Stimulated activated memory B cell treated with anti-CD40 and anti-IgM and Interleukin-4, amounts not matched to agents 10 μg/mL and 1 μg/mL and 100 μg/mL, for 72 hours (primary cell): ENCODE measurements around the gene GJB4.

Experiments
- ATAC-seq: fragments of 150-1000 bp; cut with Tn5 transposase; 2 replicates; pipeline ENCODE4 v1.10.0; 2021
- H3K27ac Mint-ChIP-seq: one replicate; pipeline ENCODE4 v1.8.0; 2022; ENCODE audit warnings: mild to moderate bottlenecking, mixed read lengths
- H3K27me3 Mint-ChIP-seq: one replicate; pipeline ENCODE4 v1.8.0; 2022; ENCODE audit warnings: mixed read lengths
- H3K36me3 Mint-ChIP-seq: one replicate; pipeline ENCODE4 v1.8.0; 2022; ENCODE audit warnings: mixed read lengths
- H3K4me1 Mint-ChIP-seq: one replicate; pipeline ENCODE4 v1.8.0; 2022; ENCODE audit warnings: mixed read lengths
- H3K4me3 Mint-ChIP-seq: one replicate; pipeline ENCODE4 v1.8.0; 2022; ENCODE audit warnings: mild to moderate bottlenecking, moderate library complexity, mixed read lengths
- H3K9me3 Mint-ChIP-seq: one replicate; pipeline ENCODE4 v1.8.0; 2022; ENCODE audit warnings: mixed read lengths

GJB4 gene

DNA sequence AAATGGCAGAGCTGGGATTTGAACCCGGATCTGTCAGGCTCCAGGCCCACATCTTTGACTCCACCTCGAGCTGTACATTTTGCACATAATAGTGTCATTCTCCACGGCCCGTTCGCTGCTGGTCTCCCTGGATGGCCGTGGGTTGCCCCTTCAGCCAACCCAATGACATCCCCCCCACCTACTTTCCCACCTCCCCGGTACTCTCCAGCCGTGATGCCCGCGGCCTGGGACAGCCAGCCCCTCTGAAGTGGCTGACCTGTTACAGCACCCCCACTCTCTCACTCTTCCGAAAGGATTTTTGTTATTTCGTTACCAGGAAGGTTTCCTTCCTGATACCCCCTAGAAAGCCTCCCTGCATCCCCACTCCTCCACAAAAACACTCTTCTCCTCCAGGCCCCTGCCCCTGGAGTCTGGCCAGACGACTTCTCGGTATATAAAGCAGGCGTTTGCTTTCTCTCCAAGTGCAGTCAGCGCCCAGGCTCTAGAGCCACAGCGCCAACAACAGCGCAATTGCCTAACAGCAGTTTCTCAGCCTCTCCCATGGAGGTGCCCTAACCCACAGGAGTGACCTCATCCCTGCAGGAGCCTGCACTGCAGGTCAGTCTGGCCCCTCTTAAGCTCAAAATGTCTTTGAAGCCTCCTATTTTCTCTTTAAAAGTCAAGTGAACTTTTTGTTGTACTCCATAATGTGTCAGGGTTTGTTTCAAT is 19.2 kb upstream of the GJB4 start:
- Mint-ChIP-seq H3K9me3 (no peaks in the 10 kb centered on the region), H3K36me3 (no peaks in the 10 kb centered on the region), H3K27ac (no peak overlapping the region), H3K27me3 (peaks cover 37% of the 10 kb centered on the region), H3K4me1 (peaks cover 8% of the 10 kb centered on the region), H3K4me3 (no peak overlapping the region)
- no peak for ATAC-seq

DNA sequence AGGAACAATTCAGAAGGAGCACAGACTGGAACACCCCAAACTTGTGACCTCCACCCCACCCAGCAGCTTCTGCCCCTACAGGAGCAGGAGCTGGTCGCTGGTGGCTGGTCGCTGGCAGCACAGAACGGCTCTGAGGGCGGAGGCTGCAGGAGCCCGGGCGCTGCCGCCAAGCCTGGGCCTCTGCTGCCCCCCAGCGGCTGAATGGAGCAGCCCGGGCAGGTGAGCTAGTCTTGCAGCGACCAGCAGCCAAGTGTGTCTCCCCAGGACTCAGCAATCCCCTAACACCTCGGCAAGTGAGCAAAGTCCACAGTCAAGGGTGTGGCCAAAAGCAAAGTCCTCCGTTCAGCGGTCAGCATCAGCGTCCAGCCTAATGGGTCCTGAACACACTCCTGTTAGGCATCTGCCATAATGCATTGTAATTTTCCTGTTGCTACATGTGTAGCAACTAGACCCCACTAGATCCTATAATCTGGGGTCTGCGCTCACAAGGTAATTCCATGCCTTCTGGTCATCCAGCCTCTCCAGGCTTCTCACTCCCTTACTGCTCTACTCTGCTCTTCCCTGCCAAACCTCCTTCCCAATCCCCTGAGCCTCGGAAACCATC is 16.8 kb upstream of the GJB4 start:
- Mint-ChIP-seq H3K4me1 (peaks cover 8% of the 10 kb centered on the region), H3K27me3 (peaks cover 26% of the 10 kb centered on the region), H3K4me3 (no peak overlapping the region), H3K9me3 (no peaks in the 10 kb centered on the region), H3K36me3 (no peaks in the 10 kb centered on the region), H3K27ac (no peak overlapping the region)
- ATAC-seq = peak; percentile 84

DNA sequence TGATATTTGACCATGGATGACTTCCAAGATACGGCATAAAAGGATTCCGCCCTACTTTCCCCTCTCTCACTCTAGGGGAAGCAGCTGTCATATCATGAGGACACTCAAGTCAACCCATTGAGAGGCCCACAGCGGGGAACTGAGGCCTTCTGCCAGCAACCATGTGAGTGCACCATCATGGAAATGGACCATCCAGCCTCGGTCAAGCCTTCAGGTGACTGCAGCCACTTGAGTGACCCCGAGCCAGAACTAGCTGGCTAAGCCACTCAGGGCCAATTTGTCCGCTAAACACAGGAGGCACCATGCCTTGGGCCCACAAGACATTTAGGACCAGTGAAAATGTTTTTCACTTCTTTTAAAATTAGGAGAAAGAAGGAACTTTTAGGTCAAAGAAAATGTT is 15.8 kb upstream of the GJB4 start:
- no peak overlapping the region for H3K27ac Mint-ChIP-seq
- ATAC-seq = no peak
- H3K27me3 Mint-ChIP-seq = peaks cover 33% of the 10 kb centered on the region
- H3K4me1 Mint-ChIP-seq = peaks cover 8% of the 10 kb centered on the region
- no peaks in the 10 kb centered on the region for H3K9me3 Mint-ChIP-seq
- no peak overlapping the region for H3K4me3 Mint-ChIP-seq
- H3K36me3 Mint-ChIP-seq = no peaks in the 10 kb centered on the region

DNA sequence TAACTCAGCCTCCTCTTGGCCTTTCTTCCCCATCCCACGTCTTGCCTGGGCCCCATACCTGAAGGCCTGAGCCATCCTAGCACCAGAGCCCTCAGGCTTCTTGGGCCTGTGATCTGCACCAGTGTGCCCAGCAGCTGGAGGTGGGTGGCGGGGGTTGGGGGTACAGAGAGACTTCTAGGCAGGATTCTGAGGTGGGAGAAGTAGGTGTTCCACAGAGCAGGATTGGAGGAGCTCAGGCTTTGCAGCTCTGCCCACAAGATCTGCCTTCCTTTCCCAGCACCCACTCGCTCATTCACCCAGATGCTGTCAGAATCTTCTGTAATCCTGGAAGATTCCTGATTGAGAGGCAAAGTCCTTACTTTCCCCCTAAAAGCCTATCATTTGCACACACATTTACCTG is 14.7 kb upstream of the GJB4 start:
- Mint-ChIP-seq H3K27me3 (peaks cover 33% of the 10 kb centered on the region), H3K4me1 (peaks cover 8% of the 10 kb centered on the region), H3K9me3 (no peaks in the 10 kb centered on the region), H3K36me3 (no peaks in the 10 kb centered on the region), H3K27ac (no peak overlapping the region), H3K4me3 (no peak overlapping the region)
- no peak for ATAC-seq

DNA sequence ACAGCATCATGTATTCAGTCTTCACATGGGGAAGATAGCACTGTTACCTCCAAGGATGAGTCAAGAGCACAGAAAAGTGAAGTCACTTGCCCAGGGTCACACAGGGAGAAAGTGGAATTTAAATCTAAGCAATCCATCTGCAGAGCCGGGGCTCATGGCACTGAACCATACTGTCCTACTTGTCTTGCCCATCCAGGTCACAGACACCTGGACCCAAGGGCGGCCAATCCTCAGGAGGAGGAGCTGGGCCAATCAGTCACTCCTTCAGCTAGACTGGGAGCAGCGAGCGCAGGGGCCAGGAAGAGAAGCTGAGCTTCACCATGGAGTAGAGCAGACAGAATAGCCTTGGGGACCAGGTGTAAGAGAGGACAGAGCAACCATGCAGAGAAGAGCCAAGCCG is 13.9 kb upstream of the GJB4 start:
- H3K36me3 Mint-ChIP-seq = no peaks in the 10 kb centered on the region

DNA sequence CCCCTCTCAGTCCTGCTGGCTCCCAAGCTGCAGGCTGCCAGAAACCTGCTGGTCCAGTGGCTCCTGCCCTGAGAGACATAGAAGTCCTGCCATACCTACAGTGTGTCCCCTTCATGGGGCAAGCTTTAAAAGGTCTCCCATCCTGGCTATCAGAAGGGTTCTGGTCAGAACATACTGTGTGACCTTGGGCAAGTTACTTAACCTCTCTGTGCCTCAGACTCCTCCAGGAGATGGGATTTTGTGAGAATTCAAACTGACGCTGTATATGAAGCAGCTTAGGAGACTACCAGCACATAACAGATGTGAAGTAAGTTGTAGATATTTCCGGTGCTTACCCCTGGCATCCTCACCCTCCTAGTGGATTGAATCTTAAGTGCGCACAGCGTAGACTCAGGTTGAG is 13.4 kb upstream of the GJB4 start:
- ATAC-seq = no peak
- Mint-ChIP-seq H3K4me3 (no peak overlapping the region), H3K27ac (no peak overlapping the region), H3K9me3 (no peaks in the 10 kb centered on the region), H3K27me3 (peaks cover 33% of the 10 kb centered on the region), H3K4me1 (peaks cover 8% of the 10 kb centered on the region), H3K36me3 (no peaks in the 10 kb centered on the region)

More for the DNA sequence above, 13.9 kb upstream of the GJB4 start:
- ATAC-seq = no peak
- peaks cover 33% of the 10 kb centered on the region for H3K27me3 Mint-ChIP-seq
- no peak overlapping the region for H3K27ac Mint-ChIP-seq
- H3K4me1 Mint-ChIP-seq = peaks cover 8% of the 10 kb centered on the region
- no peak overlapping the region for H3K4me3 Mint-ChIP-seq
- H3K9me3 Mint-ChIP-seq = no peaks in the 10 kb centered on the region

DNA sequence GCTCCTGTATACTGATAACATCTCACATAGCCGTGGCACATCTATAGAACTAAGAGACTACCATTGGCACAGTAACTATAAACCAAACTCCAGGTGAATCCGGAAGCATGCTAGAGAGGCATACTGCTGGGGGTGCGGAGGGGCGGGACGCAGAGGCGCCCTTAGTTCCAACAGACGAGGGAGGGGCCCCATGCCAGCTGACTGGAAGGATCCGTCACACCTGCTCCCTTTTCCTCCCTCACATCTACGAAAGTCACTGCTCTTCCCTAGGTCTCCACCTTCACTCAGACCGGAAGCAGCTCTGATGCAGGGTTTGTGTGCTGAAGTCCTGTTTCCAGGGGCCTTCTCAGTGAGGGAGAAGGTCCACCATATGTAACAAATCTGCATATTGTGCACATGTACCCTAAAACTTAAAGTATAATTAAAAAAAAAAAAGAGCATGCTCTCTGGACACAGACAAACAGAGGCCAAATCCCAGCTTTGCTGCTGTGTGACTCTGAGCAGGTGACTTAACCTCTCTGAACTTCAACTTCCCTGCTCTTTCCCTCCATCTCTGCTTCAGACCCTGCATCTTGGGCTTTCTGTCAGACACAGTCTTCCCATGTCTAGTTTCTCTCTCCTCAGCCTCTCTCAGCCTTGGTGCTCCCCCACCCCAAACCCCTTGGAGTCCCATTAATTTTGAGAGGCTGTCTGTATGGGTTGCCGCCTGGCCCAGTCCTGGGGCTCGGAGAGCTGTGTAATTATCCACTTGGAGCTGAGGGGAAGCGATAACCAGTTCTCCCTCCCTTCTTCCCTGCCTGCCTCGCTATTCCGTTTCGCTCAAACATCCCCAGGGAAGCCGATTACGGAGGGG is 12.5 kb upstream of the GJB4 start:
- Mint-ChIP-seq H3K27ac (no peak overlapping the region), H3K27me3 (peaks cover 33% of the 10 kb centered on the region), H3K36me3 (no peaks in the 10 kb centered on the region), H3K4me1 (peaks cover 8% of the 10 kb centered on the region), H3K9me3 (no peaks in the 10 kb centered on the region), H3K4me3 (no peak overlapping the region)
- no peak for ATAC-seq

DNA sequence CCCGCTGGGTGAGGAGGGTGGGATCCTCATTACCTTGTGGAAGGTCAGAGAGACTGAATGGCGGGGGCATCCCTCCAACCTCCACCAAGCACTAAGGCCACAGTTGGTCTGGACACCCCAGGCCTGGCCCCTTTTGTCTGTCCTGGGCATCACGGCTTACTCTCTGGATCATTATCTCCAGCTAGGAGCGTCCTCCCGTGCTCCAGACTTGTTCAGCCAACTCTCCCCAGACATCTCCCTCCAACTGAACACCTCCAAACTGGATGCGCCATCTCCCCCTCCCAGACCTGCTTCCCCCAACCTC is 11.9 kb upstream of the GJB4 start:
- peaks cover 27% of the 10 kb centered on the region for H3K27me3 Mint-ChIP-seq
- H3K27ac Mint-ChIP-seq = no peak overlapping the region
- no peak for ATAC-seq
- H3K4me1 Mint-ChIP-seq = peaks cover 3% of the 10 kb centered on the region
- H3K4me3 Mint-ChIP-seq = no peak overlapping the region
- no peaks in the 10 kb centered on the region for H3K9me3 Mint-ChIP-seq
- no peaks in the 10 kb centered on the region for H3K36me3 Mint-ChIP-seq

DNA sequence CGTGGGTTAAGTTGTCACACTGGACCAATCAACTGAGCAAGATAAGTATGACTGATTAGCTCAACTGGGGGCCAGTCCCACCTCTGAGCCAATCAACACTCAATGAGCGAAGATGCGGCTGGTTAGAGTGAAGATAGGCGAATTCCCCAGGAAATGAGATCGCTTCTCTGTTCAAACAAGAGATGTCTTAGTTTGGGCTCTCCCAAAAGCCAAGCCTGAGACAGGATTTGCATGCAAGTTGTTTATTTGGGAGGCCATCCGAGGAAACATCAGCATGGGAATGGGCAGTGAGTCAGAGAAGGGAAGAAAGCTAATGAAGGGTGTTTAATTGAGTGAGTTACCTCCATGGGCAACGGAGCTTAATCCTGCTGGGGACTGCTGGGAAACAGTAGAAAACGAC is 9.5 kb upstream of the GJB4 start:
- Mint-ChIP-seq H3K4me3 (no peak overlapping the region), H3K27ac (no peak overlapping the region), H3K27me3 (peaks cover 17% of the 10 kb centered on the region), H3K9me3 (peaks cover 4% of the 10 kb centered on the region), H3K36me3 (no peaks in the 10 kb centered on the region), H3K4me1 (no peaks in the 10 kb centered on the region)
- ATAC-seq = no peak

DNA sequence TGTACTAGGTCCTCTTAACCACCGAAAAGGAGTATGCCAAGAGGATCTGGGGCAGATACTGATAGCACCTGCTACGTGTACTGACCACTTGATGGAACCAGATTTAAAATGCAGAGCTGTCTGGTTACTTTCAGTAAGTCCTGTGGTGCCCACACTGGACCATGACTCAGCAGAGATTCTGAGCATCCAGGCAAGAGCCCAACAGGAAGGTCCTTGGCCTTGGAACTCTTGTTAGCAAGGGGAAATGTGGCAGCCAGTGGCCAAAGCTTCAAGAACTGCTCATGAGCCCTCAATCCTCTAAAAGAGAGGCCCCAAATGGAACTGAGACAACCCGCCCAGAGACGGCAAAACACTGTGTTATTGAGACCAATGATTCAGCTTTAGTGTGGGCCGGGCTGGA is 8.9 kb upstream of the GJB4 start:
- Mint-ChIP-seq H3K9me3 (peaks cover 4% of the 10 kb centered on the region), H3K27me3 (peaks cover 17% of the 10 kb centered on the region), H3K4me1 (no peaks in the 10 kb centered on the region), H3K27ac (no peak overlapping the region), H3K36me3 (no peaks in the 10 kb centered on the region), H3K4me3 (no peak overlapping the region)
- no peak for ATAC-seq

DNA sequence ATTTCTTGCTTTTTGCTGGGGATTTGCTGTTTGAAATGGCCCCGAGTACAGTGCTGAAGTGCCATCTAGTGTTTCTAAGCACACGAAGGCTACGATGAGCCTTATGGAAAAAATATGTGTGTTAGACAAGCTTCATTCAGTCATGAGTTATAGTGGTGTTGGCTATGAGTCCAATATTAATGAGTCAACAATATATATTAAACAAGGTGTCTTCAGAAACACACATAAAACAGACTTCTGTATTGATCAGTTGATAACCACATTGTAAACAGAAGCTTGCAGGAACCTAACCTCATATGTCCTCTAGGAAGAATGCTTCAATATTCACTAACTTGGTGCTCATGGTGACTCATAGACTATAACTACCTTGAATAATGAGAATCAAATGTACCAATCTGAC is 6.4 kb upstream of the GJB4 start:
- H3K4me3 Mint-ChIP-seq = no peak overlapping the region
- no peak for ATAC-seq
- H3K9me3 Mint-ChIP-seq = peaks cover 4% of the 10 kb centered on the region
- H3K27me3 Mint-ChIP-seq = peaks cover 15% of the 10 kb centered on the region
- H3K36me3 Mint-ChIP-seq = no peaks in the 10 kb centered on the region
- no peaks in the 10 kb centered on the region for H3K4me1 Mint-ChIP-seq
- H3K27ac Mint-ChIP-seq = no peak overlapping the region

DNA sequence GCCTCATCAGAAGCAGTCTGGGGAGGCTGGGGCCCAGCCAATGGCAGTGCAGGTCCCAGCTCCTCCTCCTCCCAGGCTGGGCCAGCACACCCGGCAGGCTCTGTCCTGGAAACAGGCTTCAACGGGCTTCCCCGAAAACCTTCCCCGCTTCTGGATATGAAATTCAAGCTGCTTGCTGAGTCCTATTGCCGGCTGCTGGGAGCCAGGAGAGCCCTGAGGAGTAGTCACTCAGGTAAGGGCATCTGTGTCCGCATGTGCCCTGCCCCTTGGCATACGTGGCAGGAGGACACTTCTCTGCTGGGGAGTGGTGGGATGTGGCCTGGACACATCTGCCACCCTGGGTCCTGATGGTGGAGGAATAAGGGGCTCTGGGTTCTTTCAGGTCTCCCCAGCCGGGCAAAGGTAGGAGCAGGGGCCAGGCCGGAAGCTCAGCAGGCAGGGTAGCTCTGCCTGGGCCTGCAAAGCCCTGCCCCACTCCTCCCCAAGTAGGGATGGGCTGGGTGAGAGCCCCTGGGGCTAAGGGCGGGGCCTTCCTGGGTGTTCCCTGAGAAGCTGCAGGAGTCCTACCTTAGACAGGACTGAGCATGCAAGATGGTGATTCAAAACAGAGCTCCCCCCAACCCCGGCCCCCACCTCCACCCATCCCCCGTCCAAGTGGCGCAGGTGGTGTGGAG is 4.4 kb upstream of the GJB4 start, which contains the start of gene GJB5:
Gene GJB5 (plus strand): TSS at position 84 of the 674 bp plus-strand sequence. CDS start 2,284 bp downstream, outside the sequence.
- Mint-ChIP-seq H3K4me3 (no peak within 1 kb of the TSS), H3K27ac (no peak within 1 kb of the TSS), H3K36me3 (no peaks in the 10 kb centered on the region), H3K4me1 (no peaks in the 10 kb centered on the region), H3K27me3 (peaks cover 20% of the 10 kb centered on the region), H3K9me3 (peaks cover 4% of the 10 kb centered on the region)
- no peak for ATAC-seq

DNA sequence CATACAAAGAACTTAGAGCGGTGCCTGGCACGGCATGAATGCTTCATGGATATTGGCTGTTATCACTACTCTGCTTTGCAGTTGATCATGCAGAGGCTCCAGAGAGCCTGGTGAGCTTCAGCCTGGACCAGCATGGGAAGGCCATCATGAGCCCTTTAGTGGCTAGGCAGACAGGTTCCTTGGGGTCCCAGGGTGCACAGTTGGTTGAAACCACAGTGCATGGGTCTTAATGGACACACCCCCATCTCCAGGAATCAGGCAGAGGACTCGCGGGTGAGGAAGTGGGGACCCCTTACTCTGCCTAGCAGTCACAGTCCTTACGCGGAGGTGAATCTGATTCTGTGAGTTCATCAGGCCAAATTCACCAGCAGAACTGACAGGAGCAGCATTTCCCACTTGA is 3.6 kb upstream of the GJB4 start:
- ATAC-seq = no peak
- no peak overlapping the region for H3K27ac Mint-ChIP-seq
- H3K9me3 Mint-ChIP-seq = peaks cover 4% of the 10 kb centered on the region
- H3K4me1 Mint-ChIP-seq = no peaks in the 10 kb centered on the region
- no peak overlapping the region for H3K4me3 Mint-ChIP-seq
- H3K27me3 Mint-ChIP-seq = peaks cover 20% of the 10 kb centered on the region
- H3K36me3 Mint-ChIP-seq = no peaks in the 10 kb centered on the region

DNA sequence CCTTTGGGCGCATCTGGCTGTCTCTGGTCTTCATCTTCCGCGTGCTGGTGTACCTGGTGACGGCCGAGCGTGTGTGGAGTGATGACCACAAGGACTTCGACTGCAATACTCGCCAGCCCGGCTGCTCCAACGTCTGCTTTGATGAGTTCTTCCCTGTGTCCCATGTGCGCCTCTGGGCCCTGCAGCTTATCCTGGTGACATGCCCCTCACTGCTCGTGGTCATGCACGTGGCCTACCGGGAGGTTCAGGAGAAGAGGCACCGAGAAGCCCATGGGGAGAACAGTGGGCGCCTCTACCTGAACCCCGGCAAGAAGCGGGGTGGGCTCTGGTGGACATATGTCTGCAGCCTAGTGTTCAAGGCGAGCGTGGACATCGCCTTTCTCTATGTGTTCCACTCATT is 2.2 kb upstream of the GJB4 start:
- peaks cover 4% of the 10 kb centered on the region for H3K9me3 Mint-ChIP-seq
- no peaks in the 10 kb centered on the region for H3K36me3 Mint-ChIP-seq
- peaks cover 28% of the 10 kb centered on the region for H3K27me3 Mint-ChIP-seq
- ATAC-seq = no peak
- no peak overlapping the region for H3K27ac Mint-ChIP-seq
- no peaks in the 10 kb centered on the region for H3K4me1 Mint-ChIP-seq
- H3K4me3 Mint-ChIP-seq = no peak overlapping the region

DNA sequence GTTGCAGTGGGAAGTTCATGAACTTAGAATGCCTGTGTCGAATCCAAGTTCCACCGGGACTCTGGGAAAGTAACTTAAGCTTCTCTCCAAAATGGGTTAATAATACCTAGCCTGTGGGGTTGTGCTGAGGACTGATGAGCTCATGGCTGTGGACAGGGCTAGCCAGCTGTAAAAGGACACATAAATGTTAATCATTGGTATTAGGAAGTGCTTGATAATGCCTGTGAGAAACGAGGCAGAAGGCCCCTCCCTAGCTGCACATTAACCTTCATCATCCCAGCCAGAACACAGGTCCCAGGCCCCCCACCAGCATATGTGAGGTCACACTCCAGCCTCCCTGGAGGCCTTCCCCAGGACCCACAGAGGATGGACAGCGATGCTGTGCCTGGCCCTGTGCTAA is 789 bp upstream of the GJB4 start:
- Mint-ChIP-seq H3K4me3 (no peak overlapping the region), H3K9me3 (peaks cover under 1% of the 10 kb centered on the region), H3K4me1 (no peaks in the 10 kb centered on the region), H3K27ac (no peak overlapping the region), H3K27me3 (peaks cover 38% of the 10 kb centered on the region), H3K36me3 (no peaks in the 10 kb centered on the region)
- no peak for ATAC-seq
